Activated effector memory CD4-positive, alpha-beta T cell treated with Interleukin-2 at 50 U/mL for 16 hours (primary cell): ENCODE results near the gene STK39.

Source experiments
- DNase-seq: peaks from one replicate; pipeline ENCODE4 v3.0.0-alpha.2; 2020

The STK39 gene

GRCh38 chr2:168241746-168242145 is 5.6 kb downstream of the STK39 start:
- DNase-seq = no peak

- DNase-seq = peak; percentile 5
These were observed 6.2 kb downstream of the STK39 start for GRCh38 chr2:168241208-168241607.

- DNase-seq = no peak
These were observed 8.1 kb downstream of the STK39 start for GRCh38 chr2:168239281-168239680.

GRCh38 chr2:168237741-168238140 is 9.7 kb downstream of the STK39 start:
- no peak for DNase-seq

GRCh38 chr2:168234407-168235085 is 12.8 kb downstream of the STK39 start:
- no peak for DNase-seq

- no peak for DNase-seq
These were observed 13.5 kb downstream of the STK39 start for GRCh38 chr2:168233726-168234406.

GRCh38 chr2:168233166-168233565 is 14.2 kb downstream of the STK39 start:
- DNase-seq = no peak

- DNase-seq = no peak
These were observed 15.7 kb downstream of the STK39 start for GRCh38 chr2:168231609-168232241.

- no peak for DNase-seq
These were observed 17.0 kb downstream of the STK39 start for GRCh38 chr2:168230389-168230788.

- no peak for DNase-seq
These were observed 23.0 kb downstream of the STK39 start for GRCh38 chr2:168224346-168224745.

GRCh38 chr2:168222088-168222487 is 25.3 kb downstream of the STK39 start:
- DNase-seq = no peak

GRCh38 chr2:168220965-168221819 is 26.2 kb downstream of the STK39 start:
- no peak for DNase-seq

GRCh38 chr2:168217920-168218319 is 29.5 kb downstream of the STK39 start:
- no peak for DNase-seq

GRCh38 chr2:168216351-168217005 is 30.9 kb downstream of the STK39 start:
- DNase-seq = no peak

GRCh38 chr2:168215813-168216212 is 31.6 kb downstream of the STK39 start:
- DNase-seq = no peak

- no peak for DNase-seq
These were observed 34.5 kb downstream of the STK39 start for GRCh38 chr2:168212866-168213265.

- DNase-seq = no peak
These were observed 35.2 kb downstream of the STK39 start for GRCh38 chr2:168212167-168212566.

- no peak for DNase-seq
These were observed 35.7 kb downstream of the STK39 start for GRCh38 chr2:168211664-168212163.

GRCh38 chr2:168210895-168211570 is 36.4 kb downstream of the STK39 start:
- no peak for DNase-seq

GRCh38 chr2:168210216-168210894 is 37.0 kb downstream of the STK39 start:
- no peak for DNase-seq

GRCh38 chr2:168208652-168209051 is 38.7 kb downstream of the STK39 start:
- DNase-seq = no peak
